Measurements from ENCODE around the gene SMC6. TPM values are rescaled to one million over a fixed set of nuclear protein-coding genes. Genes with fewer than 3 reads are reported as not detected.

Gene SMC6
- total RNA-seq, 3 donors from 2014 or later: 17.0 to 23.4 (median 18.7) TPM

DNA sequence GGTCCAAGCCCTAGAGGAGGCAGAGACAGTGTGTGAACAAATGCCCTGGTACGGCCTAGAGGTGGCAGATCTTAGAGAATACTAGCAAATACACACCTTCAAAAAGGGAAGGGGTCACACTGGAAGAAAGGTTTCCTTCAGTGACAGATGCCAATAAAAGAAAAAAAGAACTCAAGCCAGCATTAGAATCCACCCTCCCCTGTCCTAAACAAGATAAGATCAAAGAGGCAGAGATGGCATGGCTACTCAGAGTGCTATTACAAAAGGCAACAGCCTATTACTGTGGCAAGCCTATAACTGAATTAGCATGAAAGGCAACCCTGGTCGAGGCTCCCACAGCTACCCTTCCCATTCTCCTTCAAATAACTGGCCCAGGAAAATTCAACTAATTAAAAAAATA lies 69.6 kb downstream of the SMC6 start:
- no peaks in the 10 kb centered on the region for H3K9me3 ChIP-seq
- TF ChIP-seq POLR2AphosphoS5 (IDR thresholded peaks at IDR 0.05): no peak
- TF ChIP-seq, protein P1, sequence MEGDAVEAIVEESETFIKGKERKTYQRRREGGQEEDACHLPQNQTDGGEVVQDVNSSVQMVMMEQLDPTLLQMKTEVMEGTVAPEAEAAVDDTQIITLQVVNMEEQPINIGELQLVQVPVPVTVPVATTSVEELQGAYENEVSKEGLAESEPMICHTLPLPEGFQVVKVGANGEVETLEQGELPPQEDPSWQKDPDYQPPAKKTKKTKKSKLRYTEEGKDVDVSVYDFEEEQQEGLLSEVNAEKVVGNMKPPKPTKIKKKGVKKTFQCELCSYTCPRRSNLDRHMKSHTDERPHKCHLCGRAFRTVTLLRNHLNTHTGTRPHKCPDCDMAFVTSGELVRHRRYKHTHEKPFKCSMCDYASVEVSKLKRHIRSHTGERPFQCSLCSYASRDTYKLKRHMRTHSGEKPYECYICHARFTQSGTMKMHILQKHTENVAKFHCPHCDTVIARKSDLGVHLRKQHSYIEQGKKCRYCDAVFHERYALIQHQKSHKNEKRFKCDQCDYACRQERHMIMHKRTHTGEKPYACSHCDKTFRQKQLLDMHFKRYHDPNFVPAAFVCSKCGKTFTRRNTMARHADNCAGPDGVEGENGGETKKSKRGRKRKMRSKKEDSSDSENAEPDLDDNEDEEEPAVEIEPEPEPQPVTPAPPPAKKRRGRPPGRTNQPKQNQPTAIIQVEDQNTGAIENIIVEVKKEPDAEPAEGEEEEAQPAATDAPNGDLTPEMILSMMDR (IDR thresholded peaks at IDR 0.05): no peak
- no peak for TF ChIP-seq POLR2A (IDR thresholded peaks at IDR 0.05)
- H3K27me3 ChIP-seq: no peaks in the 10 kb centered on the region
- no peak for DNase-seq (ENCODE audit: low spot score in 2 of 2)
- intact Hi-C loops (cut with DNase I; ENCODE audit: low total_unique reads): no loop called here
- no peak overlapping the region for H3K27ac ChIP-seq
- H3K4me3 ChIP-seq: no peak overlapping the region
- no peaks in the 10 kb centered on the region for H3K4me1 ChIP-seq
- H3K36me3 ChIP-seq: no peaks in the 10 kb centered on the region

DNA sequence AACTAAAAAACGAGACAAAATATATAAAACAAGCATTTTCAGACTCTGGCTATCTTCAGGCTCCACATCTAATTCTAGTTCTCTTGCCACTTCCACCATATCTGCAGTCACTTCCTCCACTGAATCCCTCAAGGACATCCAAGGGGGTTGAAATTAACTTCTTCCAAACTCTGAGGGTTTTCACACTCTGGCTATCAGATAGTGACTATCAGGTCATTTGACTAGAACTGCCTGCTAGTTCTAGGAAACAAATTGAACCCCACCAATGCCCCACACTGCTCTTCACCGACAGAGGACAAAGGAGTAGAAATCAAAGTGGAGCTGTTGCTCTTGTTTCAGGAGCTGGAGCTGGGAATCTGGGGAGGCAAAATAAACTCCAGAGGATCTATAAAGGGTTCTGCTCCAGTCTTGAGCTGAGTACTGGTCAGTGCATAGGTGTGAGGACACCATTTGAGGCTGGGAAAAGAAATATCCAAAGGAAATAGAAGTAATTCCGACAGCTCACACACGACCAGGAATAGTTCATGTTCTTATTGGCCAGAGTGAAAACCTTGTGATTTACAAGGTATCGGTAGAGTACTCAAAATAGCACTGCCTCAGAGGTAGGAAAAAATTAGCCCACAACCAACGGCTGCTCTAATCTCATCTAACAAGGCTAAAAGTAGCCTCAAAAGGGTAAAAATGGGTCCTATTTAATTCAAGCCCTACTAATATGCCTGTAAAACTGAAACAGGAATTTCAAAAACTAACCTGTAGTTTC lies 71.3 kb downstream of the SMC6 start:
- intact Hi-C loops (cut with DNase I; ENCODE audit: low total_unique reads): no loop called here
- H3K4me1 ChIP-seq: no peaks in the 10 kb centered on the region
- no peaks in the 10 kb centered on the region for H3K9me3 ChIP-seq

GRCh38 chr2:17680119-17680518 lies 73.5 kb downstream of the SMC6 start:
- TF ChIP-seq POLR2AphosphoS5 (IDR thresholded peaks at IDR 0.05) (no peak), POLR2A (IDR thresholded peaks at IDR 0.05) (no peak)
- TF ChIP-seq, protein P1 (IDR thresholded peaks at IDR 0.05): no peak
- DNase-seq (ENCODE audit: low spot score in 2 of 2): no peak
- H3K36me3 ChIP-seq: no peaks in the 10 kb centered on the region
- no peaks in the 10 kb centered on the region for H3K9me3 ChIP-seq
- H3K27me3 ChIP-seq: no peaks in the 10 kb centered on the region
- no peaks in the 10 kb centered on the region for H3K4me1 ChIP-seq
- no peak overlapping the region for H3K4me3 ChIP-seq
- no peak overlapping the region for H3K27ac ChIP-seq
- intact Hi-C loops (cut with DNase I; ENCODE audit: low total_unique reads): no loop called here

More for the DNA sequence above, 71.3 kb downstream of the SMC6 start:
- Histone ChIP-seq H3K36me3 (no peaks in the 10 kb centered on the region), H3K27me3 (no peaks in the 10 kb centered on the region), H3K27ac (no peak overlapping the region), H3K4me3 (no peak overlapping the region)
- TF ChIP-seq, protein P1 (IDR thresholded peaks at IDR 0.05): no peak
- no peak for TF ChIP-seq POLR2A (IDR thresholded peaks at IDR 0.05)
- no peak for TF ChIP-seq POLR2AphosphoS5 (IDR thresholded peaks at IDR 0.05)
- DNase-seq (ENCODE audit: low spot score in 2 of 2): no peak

GRCh38 chr2:17674817-17675216 lies 78.8 kb downstream of the SMC6 start:
- Histone ChIP-seq H3K27me3 (no peaks in the 10 kb centered on the region), H3K4me1 (no peaks in the 10 kb centered on the region), H3K4me3 (no peak overlapping the region), H3K9me3 (no peaks in the 10 kb centered on the region), H3K27ac (no peak overlapping the region), H3K36me3 (no peaks in the 10 kb centered on the region)
- intact Hi-C loops (cut with DNase I; ENCODE audit: low total_unique reads): no loop called here
- no peak for DNase-seq (ENCODE audit: low spot score in 2 of 2)
- TF ChIP-seq POLR2AphosphoS5 (IDR thresholded peaks at IDR 0.05) (no peak), POLR2A (IDR thresholded peaks at IDR 0.05) (no peak)
- TF ChIP-seq, protein P1 (IDR thresholded peaks at IDR 0.05): no peak

DNA sequence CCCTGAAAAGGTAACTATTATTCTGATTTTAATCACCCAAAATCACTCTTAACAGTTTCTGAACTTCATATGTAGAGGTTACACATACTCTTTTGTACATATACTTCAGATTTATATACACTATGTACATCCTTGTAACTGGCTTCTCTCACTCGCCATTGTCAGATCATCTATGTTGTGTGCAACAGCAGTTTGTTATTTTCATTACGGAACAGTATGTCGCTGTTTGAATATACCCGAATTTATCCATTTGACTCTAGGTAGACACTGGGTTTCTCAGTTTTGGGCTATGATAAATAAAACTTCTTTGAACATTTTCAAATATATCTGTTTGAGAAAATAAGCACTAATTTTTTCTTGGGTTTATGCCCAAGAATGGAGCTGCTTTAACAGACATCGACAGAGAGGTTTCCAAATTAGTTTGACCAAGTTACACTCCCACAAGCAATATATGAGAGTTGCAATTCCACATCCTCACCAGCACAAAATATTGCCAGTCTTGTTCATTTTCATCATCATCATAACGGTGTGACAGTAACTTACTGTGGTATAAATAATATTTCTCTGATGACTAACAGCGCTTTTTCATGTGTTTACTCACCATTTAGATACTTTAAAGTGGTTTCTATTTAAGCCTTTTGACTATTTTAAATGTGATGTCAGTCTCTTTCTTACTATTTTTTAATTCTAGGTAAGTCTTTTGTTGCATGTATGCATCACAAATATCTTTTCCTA lies 80.9 kb downstream of the SMC6 start:
- no peak overlapping the region for H3K4me3 ChIP-seq
- no peaks in the 10 kb centered on the region for H3K36me3 ChIP-seq
- TF ChIP-seq POLR2A (IDR thresholded peaks at IDR 0.05): no peak
- TF ChIP-seq, protein P1 (IDR thresholded peaks at IDR 0.05): no peak
- no peak for TF ChIP-seq POLR2AphosphoS5 (IDR thresholded peaks at IDR 0.05)
- no peaks in the 10 kb centered on the region for H3K27me3 ChIP-seq
- no peaks in the 10 kb centered on the region for H3K9me3 ChIP-seq
- DNase-seq (ENCODE audit: low spot score in 2 of 2): no peak
- H3K27ac ChIP-seq: no peak overlapping the region
- no peaks in the 10 kb centered on the region for H3K4me1 ChIP-seq
- intact Hi-C loops (cut with DNase I; ENCODE audit: low total_unique reads): no loop called here

Data from breast epithelium (tissue), 4 donors.